ENCODE data around the gene DCST1.

DCST1 gene

GRCh38 chr1:155083865-155084721, 50.5 kb downstream of the DCST1 start:
- Histone ChIP-seq H3K23ac (ENCODE audit: low read length) (no peak overlapping the region), H4K12ac (ENCODE audit: low read depth, low read length) (no peak overlapping the region), H2BK5ac (ENCODE audit: low read depth, low read length, poor library complexity) (no peak overlapping the region), H2BK12ac (ENCODE audit: low read length) (no peak overlapping the region), H4K8ac (ENCODE audit: low read depth, low read length) (no peak overlapping the region), H3K27ac (ENCODE audit: low read depth, low read length) (no peak overlapping the region), H3K4me2 (ENCODE audit: low read length) (peak overlapping the region; percentile 58), H3K36me3 (ENCODE audit: control insufficient read depth in 1 of 2, insufficient read depth in 2 of 2, low read length in 2 of 2) (no peaks in the 10 kb centered on the region), H2AK5ac (ENCODE audit: low read length) (no peak overlapping the region), H4K91ac (ENCODE audit: low read depth, low read length) (no peak overlapping the region), H3K4me3 (ENCODE audit: low read depth, low read length) (peak overlapping the region; percentile 25), H3K4ac (ENCODE audit: low read depth, low read length) (no peak overlapping the region), H3K9me3 (ENCODE audit: insufficient read depth, low read depth, low read length) (peaks cover 8% of the 10 kb centered on the region), H3K18ac (ENCODE audit: low read length) (no peak overlapping the region), H3K14ac (ENCODE audit: low read length) (no peak overlapping the region), H3K27me3 (ENCODE audit: insufficient read depth, low read length) (peaks cover 48% of the 10 kb centered on the region), H3K79me1 (ENCODE audit: low read length) (peaks cover 5% of the 10 kb centered on the region), H2AFZ (ENCODE audit: insufficient read depth, low read length, poor library complexity) (no peak overlapping the region), H3K79me2 (ENCODE audit: control insufficient read depth, insufficient read depth, low read length, poor library complexity) (no peaks in the 10 kb centered on the region), H3K4me1 (ENCODE audit: control insufficient read depth in 1 of 2, insufficient read depth in 2 of 2, low read length in 2 of 2) (peaks cover 26 to 33% of the 10 kb centered on the region in 2 experiments), H3K9ac (ENCODE audit: low read length) (no peak overlapping the region), H2BK120ac (ENCODE audit: insufficient read depth, low read length, poor library complexity) (no peak overlapping the region)
- no peak for DNase-seq
- no CpG with 5 or more reads among the region's 21 CpGs for WGBS (ENCODE audit: extremely low coverage, insufficient coverage, insufficient read length)

- Histone ChIP-seq H4K8ac (ENCODE audit: low read depth, low read length) (peak overlapping the region; percentile 25), H2BK12ac (ENCODE audit: low read length) (no peak overlapping the region), H4K12ac (ENCODE audit: low read depth, low read length) (no peak overlapping the region), H3K4me2 (ENCODE audit: low read length) (peak overlapping the region; percentile 93), H3K9ac (ENCODE audit: low read length) (peak overlapping the region; percentile 55), H2BK120ac (ENCODE audit: insufficient read depth, low read length, poor library complexity) (no peak overlapping the region), H3K36me3 (ENCODE audit: control insufficient read depth in 1 of 2, insufficient read depth in 2 of 2, low read length in 2 of 2) (no peaks in the 10 kb centered on the region), H3K18ac (ENCODE audit: low read length) (no peak overlapping the region), H3K27ac (ENCODE audit: low read depth, low read length) (peak overlapping the region; percentile 44), H2AK5ac (ENCODE audit: low read length) (no peak overlapping the region), H2BK5ac (ENCODE audit: low read depth, low read length, poor library complexity) (peak overlapping the region; percentile 36), H3K14ac (ENCODE audit: low read length) (no peak overlapping the region), H2AFZ (ENCODE audit: insufficient read depth, low read length, poor library complexity) (peak overlapping the region; percentile 88), H3K4ac (ENCODE audit: low read depth, low read length) (no peak overlapping the region), H3K4me1 (ENCODE audit: control insufficient read depth in 1 of 2, insufficient read depth in 2 of 2, low read length in 2 of 2) (peaks cover 22 to 26% of the 10 kb centered on the region in 2 experiments), H4K91ac (ENCODE audit: low read depth, low read length) (peak overlapping the region; percentile 11), H3K27me3 (ENCODE audit: insufficient read depth, low read length) (peaks cover 39% of the 10 kb centered on the region), H3K79me1 (ENCODE audit: low read length) (peaks cover 5% of the 10 kb centered on the region), H3K4me3 (ENCODE audit: low read depth, low read length) (peak overlapping the region; percentile 91), H3K23ac (ENCODE audit: low read length) (no peak overlapping the region), H3K79me2 (ENCODE audit: control insufficient read depth, insufficient read depth, low read length, poor library complexity) (no peaks in the 10 kb centered on the region), H3K9me3 (ENCODE audit: insufficient read depth, low read depth, low read length) (peaks cover 7% of the 10 kb centered on the region)
- DNase-seq = peak; percentile 92 to 94
- no CpG with 5 or more reads among the region's 67 CpGs for WGBS (ENCODE audit: extremely low coverage, insufficient coverage, insufficient read length)
Measured at GRCh38 chr1:155084722-155085503, 51.3 kb downstream of the DCST1 start.

- no peak overlapping the region for H2BK120ac ChIP-seq (ENCODE audit: insufficient read depth, low read length, poor library complexity)
- no peak overlapping the region for H3K23ac ChIP-seq (ENCODE audit: low read length)
- H2BK12ac ChIP-seq (ENCODE audit: low read length) = peak overlapping the region; percentile 42
- peak overlapping the region; percentile 25 for H3K14ac ChIP-seq (ENCODE audit: low read length)
- peak overlapping the region; percentile 23 for H4K12ac ChIP-seq (ENCODE audit: low read depth, low read length)
- peak overlapping the region; percentile 36 for H3K27ac ChIP-seq (ENCODE audit: low read depth, low read length)
- H3K79me2 ChIP-seq (ENCODE audit: control insufficient read depth, insufficient read depth, low read length, poor library complexity) = no peaks in the 10 kb centered on the region
- H3K36me3 ChIP-seq (ENCODE audit: control insufficient read depth in 1 of 2, insufficient read depth in 2 of 2, low read length in 2 of 2) = no peaks in the 10 kb centered on the region
- peak overlapping the region; percentile 61 for H4K8ac ChIP-seq (ENCODE audit: low read depth, low read length)
- H2AFZ ChIP-seq (ENCODE audit: insufficient read depth, low read length, poor library complexity) = peak overlapping the region; percentile 88
- no peak overlapping the region for H3K4ac ChIP-seq (ENCODE audit: low read depth, low read length)
- no CpG with 5 or more reads among the region's 32 CpGs for WGBS (ENCODE audit: extremely low coverage, insufficient coverage, insufficient read length)
- no peak overlapping the region for H2AK5ac ChIP-seq (ENCODE audit: low read length)
- no peak overlapping the region for H2BK5ac ChIP-seq (ENCODE audit: low read depth, low read length, poor library complexity)
- peak; percentile 84 to 85 for DNase-seq
- peaks cover 21 to 22% of the 10 kb centered on the region in 2 experiments for H3K4me1 ChIP-seq (ENCODE audit: control insufficient read depth in 1 of 2, insufficient read depth in 2 of 2, low read length in 2 of 2)
- H3K4me2 ChIP-seq (ENCODE audit: low read length) = peak overlapping the region; percentile 93
- peak overlapping the region; percentile 14 for H3K18ac ChIP-seq (ENCODE audit: low read length)
- H3K27me3 ChIP-seq (ENCODE audit: insufficient read depth, low read length) = peaks cover 32% of the 10 kb centered on the region
- H3K9me3 ChIP-seq (ENCODE audit: insufficient read depth, low read depth, low read length) = peaks cover 6% of the 10 kb centered on the region
- H4K91ac ChIP-seq (ENCODE audit: low read depth, low read length) = peak overlapping the region; percentile 44
- H3K4me3 ChIP-seq (ENCODE audit: low read depth, low read length) = peak overlapping the region; percentile 56
- H3K79me1 ChIP-seq (ENCODE audit: low read length) = peaks cover 5% of the 10 kb centered on the region
- H3K9ac ChIP-seq (ENCODE audit: low read length) = no peak overlapping the region
Measured at GRCh38 chr1:155085504-155086127, 52.0 kb downstream of the DCST1 start.

GRCh38 chr1:155086128-155086741, 52.6 kb downstream of the DCST1 start:
- peaks cover 6% of the 10 kb centered on the region for H3K9me3 ChIP-seq (ENCODE audit: insufficient read depth, low read depth, low read length)
- H4K12ac ChIP-seq (ENCODE audit: low read depth, low read length) = no peak overlapping the region
- no peaks in the 10 kb centered on the region for H3K79me2 ChIP-seq (ENCODE audit: control insufficient read depth, insufficient read depth, low read length, poor library complexity)
- no peak overlapping the region for H2BK5ac ChIP-seq (ENCODE audit: low read depth, low read length, poor library complexity)
- no peaks in the 10 kb centered on the region for H3K36me3 ChIP-seq (ENCODE audit: control insufficient read depth in 1 of 2, insufficient read depth in 2 of 2, low read length in 2 of 2)
- no peak overlapping the region for H2AFZ ChIP-seq (ENCODE audit: insufficient read depth, low read length, poor library complexity)
- H2BK120ac ChIP-seq (ENCODE audit: insufficient read depth, low read length, poor library complexity) = no peak overlapping the region
- no peak overlapping the region for H3K23ac ChIP-seq (ENCODE audit: low read length)
- H4K8ac ChIP-seq (ENCODE audit: low read depth, low read length) = no peak overlapping the region
- no peak overlapping the region for H3K14ac ChIP-seq (ENCODE audit: low read length)
- no peak overlapping the region for H3K4me3 ChIP-seq (ENCODE audit: low read depth, low read length)
- DNase-seq = peak; percentile 65 to 68
- H3K4me1 ChIP-seq (ENCODE audit: control insufficient read depth in 1 of 2, insufficient read depth in 2 of 2, low read length in 2 of 2) = peaks cover 19% of the 10 kb centered on the region in 2 experiments
- H3K27ac ChIP-seq (ENCODE audit: low read depth, low read length) = no peak overlapping the region
- WGBS (ENCODE audit: extremely low coverage, insufficient coverage, insufficient read length) = no CpG with 5 or more reads among the region's 24 CpGs
- H3K4me2 ChIP-seq (ENCODE audit: low read length) = peak overlapping the region; percentile 93
- no peak overlapping the region for H3K4ac ChIP-seq (ENCODE audit: low read depth, low read length)
- no peak overlapping the region for H2AK5ac ChIP-seq (ENCODE audit: low read length)
- H4K91ac ChIP-seq (ENCODE audit: low read depth, low read length) = no peak overlapping the region
- H3K18ac ChIP-seq (ENCODE audit: low read length) = no peak overlapping the region
- peaks cover 5% of the 10 kb centered on the region for H3K79me1 ChIP-seq (ENCODE audit: low read length)
- H2BK12ac ChIP-seq (ENCODE audit: low read length) = no peak overlapping the region
- peaks cover 26% of the 10 kb centered on the region for H3K27me3 ChIP-seq (ENCODE audit: insufficient read depth, low read length)
- H3K9ac ChIP-seq (ENCODE audit: low read length) = no peak overlapping the region
